ENCODE data around the gene KCND1.

DNA sequence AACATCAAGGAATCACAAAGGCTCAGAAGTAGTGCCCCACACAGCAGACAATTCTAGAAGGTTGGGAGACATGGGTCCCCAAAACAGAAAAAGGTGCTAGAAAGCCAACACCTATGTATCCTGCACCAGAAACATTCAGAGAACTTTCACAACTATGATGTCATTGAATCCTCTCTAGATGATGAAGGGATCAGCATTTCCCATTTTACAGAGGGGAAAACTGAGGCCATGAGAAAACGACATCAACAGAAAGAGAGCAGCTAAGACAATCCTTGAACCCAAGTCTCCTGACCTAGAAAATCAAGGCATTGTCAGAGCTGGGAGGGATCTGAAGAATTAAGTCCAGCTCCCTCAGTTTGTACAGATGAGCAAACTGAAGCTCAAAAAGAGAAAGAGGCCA lies 3.3 kb downstream of the KCND1 start:
- TF ChIP-seq, protein P1, sequence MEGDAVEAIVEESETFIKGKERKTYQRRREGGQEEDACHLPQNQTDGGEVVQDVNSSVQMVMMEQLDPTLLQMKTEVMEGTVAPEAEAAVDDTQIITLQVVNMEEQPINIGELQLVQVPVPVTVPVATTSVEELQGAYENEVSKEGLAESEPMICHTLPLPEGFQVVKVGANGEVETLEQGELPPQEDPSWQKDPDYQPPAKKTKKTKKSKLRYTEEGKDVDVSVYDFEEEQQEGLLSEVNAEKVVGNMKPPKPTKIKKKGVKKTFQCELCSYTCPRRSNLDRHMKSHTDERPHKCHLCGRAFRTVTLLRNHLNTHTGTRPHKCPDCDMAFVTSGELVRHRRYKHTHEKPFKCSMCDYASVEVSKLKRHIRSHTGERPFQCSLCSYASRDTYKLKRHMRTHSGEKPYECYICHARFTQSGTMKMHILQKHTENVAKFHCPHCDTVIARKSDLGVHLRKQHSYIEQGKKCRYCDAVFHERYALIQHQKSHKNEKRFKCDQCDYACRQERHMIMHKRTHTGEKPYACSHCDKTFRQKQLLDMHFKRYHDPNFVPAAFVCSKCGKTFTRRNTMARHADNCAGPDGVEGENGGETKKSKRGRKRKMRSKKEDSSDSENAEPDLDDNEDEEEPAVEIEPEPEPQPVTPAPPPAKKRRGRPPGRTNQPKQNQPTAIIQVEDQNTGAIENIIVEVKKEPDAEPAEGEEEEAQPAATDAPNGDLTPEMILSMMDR (IDR thresholded peaks at IDR 0.05), result no peak
- TF ChIP-seq POLR2A (IDR thresholded peaks at IDR 0.05), result no peak

All from Peyer's patch (tissue), 4 donors.